HG03097 (cell line): ENCODE measurements around the gene BRCA2.

Experiments
- ATAC-seq: cut with Tn5 transposase; IDR thresholded peaks from one replicate; pipeline ENCODE4 v1.9.1; 2021; ENCODE audit not compliant: unreplicated experiment, low FRiP score

BRCA2 gene

GRCh38 chr13:32426990-32427851 lies 111.9 kb downstream of the BRCA2 start:
- ATAC-seq: peak; percentile 9

DNA sequence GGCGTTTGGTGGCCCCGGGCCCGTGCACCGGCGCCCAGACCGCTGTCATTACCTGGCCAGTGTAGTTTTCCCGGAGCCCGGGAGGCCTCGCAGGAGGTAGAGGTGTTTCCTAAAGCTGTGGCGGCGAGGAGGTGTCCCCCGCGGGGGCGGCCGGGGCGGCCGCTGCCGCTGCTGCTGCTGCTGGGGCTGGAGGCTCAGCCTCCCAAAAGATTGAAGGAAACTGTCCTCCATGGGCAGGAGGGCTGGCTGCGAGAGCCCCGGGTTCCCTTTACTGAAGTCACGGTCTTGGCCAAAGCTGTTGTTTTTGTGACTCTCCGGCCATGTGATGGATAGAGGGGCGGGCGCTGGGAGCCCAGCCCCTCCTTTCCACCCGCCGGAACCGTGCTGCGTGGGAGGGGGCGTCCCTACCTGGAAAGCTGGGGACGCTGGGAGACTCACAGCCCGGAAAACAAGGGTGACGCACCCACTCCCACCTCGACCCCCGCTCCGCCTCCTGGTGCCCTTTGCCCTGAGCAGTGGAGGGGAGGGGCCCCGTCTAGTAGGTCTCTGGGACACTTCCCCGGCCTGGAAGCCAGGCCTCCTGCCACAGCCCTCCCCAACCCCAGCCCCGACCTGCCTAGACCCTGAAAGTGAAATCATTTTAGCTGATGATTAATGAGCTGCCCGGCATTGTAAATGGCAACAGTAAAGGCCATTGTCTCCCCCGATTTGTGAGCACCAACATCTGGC lies 112.7 kb downstream of the BRCA2 start, which contains the start of gene N4BP2L1:
Gene N4BP2L1 (minus strand): TSS at position 279 of the 729 bp plus-strand sequence. CDS start 48 bp downstream, at position 231.
- ATAC-seq: peak; percentile 66

GRCh38 chr13:32428581-32429432 lies 113.5 kb downstream of the BRCA2 start:
- no peak for ATAC-seq

GRCh38 chr13:32429433-32429909 lies 114.2 kb downstream of the BRCA2 start:
- ATAC-seq: no peak

GRCh38 chr13:32430018-32430747 lies 114.9 kb downstream of the BRCA2 start:
- no peak for ATAC-seq

DNA sequence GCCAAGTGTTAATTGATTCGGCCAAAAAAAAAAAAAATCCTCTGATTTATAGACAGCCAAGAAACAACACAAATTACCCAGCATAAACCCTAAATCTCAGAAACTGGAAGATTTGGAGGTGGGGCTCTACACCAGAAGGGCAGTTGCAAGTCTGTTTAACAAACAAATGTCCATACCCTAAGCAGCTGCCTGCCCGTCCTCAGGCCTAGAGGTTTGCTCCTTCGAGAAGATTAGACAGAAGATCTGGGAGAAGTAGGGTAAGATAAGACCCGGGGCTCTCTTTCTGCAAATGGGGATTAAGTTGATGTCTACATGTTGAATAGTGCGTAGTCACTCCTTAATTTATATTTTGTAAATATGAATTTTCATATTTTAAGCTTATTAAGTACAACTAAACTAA lies 116.1 kb downstream of the BRCA2 start:
- ATAC-seq: no peak

GRCh38 chr13:32432856-32433255 lies 117.5 kb downstream of the BRCA2 start:
- ATAC-seq: no peak

DNA sequence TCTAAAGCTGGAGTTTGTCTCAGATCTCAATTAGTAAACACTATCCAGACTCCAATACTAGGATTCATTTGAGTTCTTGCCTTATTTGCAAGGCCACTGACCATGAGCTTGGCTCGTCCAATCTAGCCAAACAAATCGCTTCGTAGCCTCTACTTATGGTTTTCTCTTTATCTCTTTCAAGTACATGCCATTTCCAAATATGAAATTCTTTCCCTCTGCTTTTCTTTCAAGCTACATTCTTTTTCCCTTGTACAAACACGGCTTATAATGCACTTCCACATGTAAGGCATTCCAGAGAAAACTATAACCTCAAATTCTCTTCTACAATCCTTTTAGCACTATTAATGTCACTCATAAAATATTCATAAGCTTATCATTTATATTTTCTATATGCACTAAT lies 123.6 kb downstream of the BRCA2 start:
- no peak for ATAC-seq

DNA sequence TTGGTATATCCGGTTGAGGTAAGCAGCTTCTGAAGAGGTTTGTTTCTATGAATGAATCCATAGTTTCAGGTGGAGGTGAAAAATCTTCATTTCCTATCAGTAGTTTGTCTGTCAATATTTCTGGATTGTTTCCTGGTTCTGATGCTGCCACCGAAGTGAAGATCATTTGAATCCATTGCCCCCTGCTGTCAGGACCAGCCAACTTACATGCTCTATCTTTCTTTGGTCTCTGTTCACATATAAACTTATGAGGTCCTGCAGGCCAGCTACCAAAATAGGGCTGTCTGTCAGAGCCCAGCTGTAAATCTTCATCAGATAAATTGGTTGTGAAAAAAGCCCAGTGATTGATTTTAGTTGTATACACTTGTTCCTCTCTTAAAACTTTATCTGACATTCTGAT lies 127.8 kb downstream of the BRCA2 start:
- ATAC-seq: peak; percentile 77

GRCh38 chr13:32445461-32445860 lies 130.2 kb downstream of the BRCA2 start:
- no peak for ATAC-seq

DNA sequence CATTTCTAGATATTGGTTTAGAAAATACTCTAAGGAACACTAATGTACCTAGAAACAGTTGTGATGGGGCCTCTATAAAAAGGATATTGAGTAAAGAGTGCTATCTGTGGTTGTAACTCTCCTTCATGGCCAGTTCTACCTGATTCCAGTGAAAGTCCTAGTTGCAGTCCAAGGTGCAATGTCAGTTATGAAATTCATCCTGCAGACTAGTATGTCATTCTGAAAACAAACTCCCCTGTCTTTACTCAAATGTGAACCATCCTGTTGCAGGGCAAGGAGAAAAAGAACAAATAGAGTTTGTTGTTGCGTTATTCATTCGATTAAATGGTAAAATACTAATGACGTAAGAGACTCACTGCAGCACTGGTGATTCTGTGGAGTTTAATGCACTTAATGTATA lies 130.9 kb downstream of the BRCA2 start:
- no peak for ATAC-seq

- no peak for ATAC-seq
Measured at GRCh38 chr13:32446773-32447465, 131.6 kb downstream of the BRCA2 start.

GRCh38 chr13:32447894-32448623 lies 132.8 kb downstream of the BRCA2 start:
- no peak for ATAC-seq

DNA sequence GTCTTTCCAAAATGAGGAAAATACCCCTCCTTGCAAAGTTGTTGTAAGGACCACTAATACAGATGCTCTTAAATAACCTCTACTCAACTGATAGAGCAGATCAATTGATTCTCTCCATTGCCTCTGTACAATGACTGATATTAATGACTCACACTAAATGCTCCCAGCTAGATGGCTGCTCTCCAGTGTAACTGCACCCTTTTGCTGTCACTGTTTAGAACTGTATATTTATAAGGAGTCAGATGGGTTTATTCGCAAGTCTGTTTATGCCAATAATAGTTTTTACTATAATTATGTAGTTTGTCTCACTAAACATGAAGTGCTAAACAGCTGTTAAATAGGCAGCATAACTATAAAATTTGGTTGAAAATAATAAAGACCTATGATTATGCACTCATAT lies 133.7 kb downstream of the BRCA2 start:
- no peak for ATAC-seq
